Measurements from ENCODE around the gene RWDD4. TPM values are rescaled to one million over a fixed set of nuclear protein-coding genes. Genes with fewer than 3 reads are reported as not detected.

The RWDD4 gene
- total RNA-seq, 1 donor from 2014 or later: 20.6 TPM

DNA sequence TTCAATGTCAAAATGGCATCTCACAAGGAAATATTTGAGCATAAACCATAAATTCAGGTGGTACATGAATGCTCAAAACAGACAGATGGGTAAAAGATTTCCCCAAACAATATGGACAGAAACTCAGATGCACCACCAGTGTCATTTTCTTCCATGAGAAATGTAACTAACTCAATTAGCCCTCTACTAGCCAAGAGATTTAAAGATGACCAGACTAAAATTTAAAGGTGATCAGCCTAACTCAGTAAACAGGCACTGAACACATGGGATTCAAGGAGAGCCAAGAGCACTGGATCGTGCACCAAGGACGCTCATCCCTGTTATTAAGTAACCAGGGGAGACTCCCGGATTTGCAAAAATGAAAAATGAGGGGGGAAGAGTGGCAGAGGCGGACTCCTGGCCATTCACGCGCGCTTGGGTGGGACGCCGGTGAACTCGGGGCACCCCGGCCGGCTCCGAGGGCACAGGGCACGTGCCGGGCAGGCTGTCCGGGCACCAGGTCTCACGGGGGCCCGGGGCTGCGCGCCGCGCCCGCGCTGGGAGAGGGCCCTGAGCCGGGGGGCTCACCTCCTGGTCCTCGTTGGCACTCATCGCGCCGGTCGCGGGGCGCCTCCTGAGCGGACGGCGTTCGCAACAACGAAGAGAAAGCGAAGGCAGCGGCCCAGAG, 490 bp downstream of the RWDD4 start:
- peaks cover 32% of the 10 kb centered on the region for H3K4me1 Mint-ChIP-seq (ENCODE audit: unreplicated experiment)
- H3K27ac Mint-ChIP-seq (ENCODE audit: unreplicated experiment): peak overlapping the region; percentile 90
- DNase-seq (ENCODE audit: extremely low spot score, unreplicated experiment): no peak
- H3K27me3 Mint-ChIP-seq (ENCODE audit: unreplicated experiment): no peaks in the 10 kb centered on the region
- peaks cover 7% of the 10 kb centered on the region for H3K36me3 Mint-ChIP-seq (ENCODE audit: unreplicated experiment)
- H3K4me3 Mint-ChIP-seq (ENCODE audit: unreplicated experiment): peak overlapping the region; percentile 90
- TF ChIP-seq, protein P1, sequence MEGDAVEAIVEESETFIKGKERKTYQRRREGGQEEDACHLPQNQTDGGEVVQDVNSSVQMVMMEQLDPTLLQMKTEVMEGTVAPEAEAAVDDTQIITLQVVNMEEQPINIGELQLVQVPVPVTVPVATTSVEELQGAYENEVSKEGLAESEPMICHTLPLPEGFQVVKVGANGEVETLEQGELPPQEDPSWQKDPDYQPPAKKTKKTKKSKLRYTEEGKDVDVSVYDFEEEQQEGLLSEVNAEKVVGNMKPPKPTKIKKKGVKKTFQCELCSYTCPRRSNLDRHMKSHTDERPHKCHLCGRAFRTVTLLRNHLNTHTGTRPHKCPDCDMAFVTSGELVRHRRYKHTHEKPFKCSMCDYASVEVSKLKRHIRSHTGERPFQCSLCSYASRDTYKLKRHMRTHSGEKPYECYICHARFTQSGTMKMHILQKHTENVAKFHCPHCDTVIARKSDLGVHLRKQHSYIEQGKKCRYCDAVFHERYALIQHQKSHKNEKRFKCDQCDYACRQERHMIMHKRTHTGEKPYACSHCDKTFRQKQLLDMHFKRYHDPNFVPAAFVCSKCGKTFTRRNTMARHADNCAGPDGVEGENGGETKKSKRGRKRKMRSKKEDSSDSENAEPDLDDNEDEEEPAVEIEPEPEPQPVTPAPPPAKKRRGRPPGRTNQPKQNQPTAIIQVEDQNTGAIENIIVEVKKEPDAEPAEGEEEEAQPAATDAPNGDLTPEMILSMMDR (IDR thresholded peaks at IDR 0.05): no peak
- no peaks in the 10 kb centered on the region for H3K9me3 Mint-ChIP-seq (ENCODE audit: unreplicated experiment)

GRCh38 chr4:183657564-183657963, 1.4 kb downstream of the RWDD4 start:
- no peak for DNase-seq (ENCODE audit: extremely low spot score, unreplicated experiment)
- Mint-ChIP-seq H3K4me3 (ENCODE audit: unreplicated experiment) (peak overlapping the region; percentile 90), H3K4me1 (ENCODE audit: unreplicated experiment) (peaks cover 32% of the 10 kb centered on the region), H3K27me3 (ENCODE audit: unreplicated experiment) (no peaks in the 10 kb centered on the region), H3K9me3 (ENCODE audit: unreplicated experiment) (no peaks in the 10 kb centered on the region), H3K36me3 (ENCODE audit: unreplicated experiment) (peaks cover 14% of the 10 kb centered on the region), H3K27ac (ENCODE audit: unreplicated experiment) (peak overlapping the region; percentile 16)
- TF ChIP-seq, protein P1 (IDR thresholded peaks at IDR 0.05): no peak

- Mint-ChIP-seq H3K9me3 (ENCODE audit: unreplicated experiment) (no peaks in the 10 kb centered on the region), H3K4me3 (ENCODE audit: unreplicated experiment) (no peak overlapping the region), H3K4me1 (ENCODE audit: unreplicated experiment) (no peaks in the 10 kb centered on the region), H3K36me3 (ENCODE audit: unreplicated experiment) (peaks cover 34% of the 10 kb centered on the region), H3K27ac (ENCODE audit: unreplicated experiment) (no peak overlapping the region), H3K27me3 (ENCODE audit: unreplicated experiment) (no peaks in the 10 kb centered on the region)
- TF ChIP-seq, protein P1 (IDR thresholded peaks at IDR 0.05): no peak
- no peak for DNase-seq (ENCODE audit: extremely low spot score, unreplicated experiment)
These were observed 13.7 kb downstream of the RWDD4 start for GRCh38 chr4:183645326-183645725.

GRCh38 chr4:183639291-183639690, 19.7 kb downstream of the RWDD4 start:
- Mint-ChIP-seq H3K27ac (ENCODE audit: unreplicated experiment) (peak overlapping the region; percentile 93), H3K4me3 (ENCODE audit: unreplicated experiment) (no peak overlapping the region), H3K4me1 (ENCODE audit: unreplicated experiment) (peaks cover 45% of the 10 kb centered on the region), H3K36me3 (ENCODE audit: unreplicated experiment) (peaks cover 10% of the 10 kb centered on the region), H3K9me3 (ENCODE audit: unreplicated experiment) (no peaks in the 10 kb centered on the region), H3K27me3 (ENCODE audit: unreplicated experiment) (no peaks in the 10 kb centered on the region)
- DNase-seq (ENCODE audit: extremely low spot score, unreplicated experiment): no peak
- TF ChIP-seq, protein P1 (IDR thresholded peaks at IDR 0.05): no peak

- Mint-ChIP-seq H3K9me3 (ENCODE audit: unreplicated experiment) (no peaks in the 10 kb centered on the region), H3K27ac (ENCODE audit: unreplicated experiment) (peak overlapping the region; percentile 87), H3K27me3 (ENCODE audit: unreplicated experiment) (no peaks in the 10 kb centered on the region), H3K36me3 (ENCODE audit: unreplicated experiment) (peaks cover 4% of the 10 kb centered on the region), H3K4me1 (ENCODE audit: unreplicated experiment) (peaks cover 51% of the 10 kb centered on the region), H3K4me3 (ENCODE audit: unreplicated experiment) (no peak overlapping the region)
- DNase-seq (ENCODE audit: extremely low spot score, unreplicated experiment): no peak
- TF ChIP-seq, protein P1 (IDR thresholded peaks at IDR 0.05): no peak
These were observed 20.5 kb downstream of the RWDD4 start for GRCh38 chr4:183638436-183638835.

Measured in osteocyte (in vitro differentiated cells).